Measurements from ENCODE around the gene CLUH. TPM values are rescaled to one million over a fixed set of nuclear protein-coding genes. Genes with fewer than 3 reads are reported as not detected.

Gene CLUH
- total RNA-seq, 2 experiments from 2014 or later = 107 to 123 TPM

Small RNA genes lying within 50 kb of the gene (microRNA-seq; reads per million reads assigned to microRNA genes)
- not detected for gene MIR1253 (ENCODE audit: borderline replicate concordance)
- gene MIR6776 (ENCODE audit: borderline replicate concordance) = 1.8 reads per million

Other genes with a start within 250 kb of the CLUH start
- gene METTL16, start 199.9 kb downstream of the CLUH start, total RNA-seq = 10 to 100 TPM; 50.1 to 61.6 TPM
- 100 to 1,000 TPM; 163 to 167 TPM for gene PAFAH1B1, start 118.1 kb downstream of the CLUH start, total RNA-seq
- gene CCDC92B, start 37.9 kb upstream of the CLUH start, total RNA-seq = not detected
- gene RAP1GAP2, start 84.7 kb upstream of the CLUH start, total RNA-seq = under 1 TPM; 0.64 to 0.86 TPM